IMR-90 (cell line): ENCODE results near the gene MIEN1.

Source experiments
- BHLHE40 ChIP-seq: fragments of 150-350 bp; IDR thresholded peaks from 2 replicates; pipeline ENCODE4 v1.6.1; 2016; ENCODE audit warnings: mild to moderate bottlenecking, low read depth, low read length
- CEBPB ChIP-seq: IDR thresholded peaks from 2 replicates; pipeline ENCODE4 v1.6.1; 2012; ENCODE audit warnings: low read depth, low read length, improper control_type of control experiment
- CTCF ChIP-seq: conservative IDR thresholded peaks from 2 replicates; pipeline ENCODE4 v1.5.1; 2012; ENCODE audit warnings: mild to moderate bottlenecking, low read depth, low read length, improper control_type of control experiment
- ELK1 ChIP-seq: fragments of 150-350 bp; IDR thresholded peaks from 2 replicates; pipeline ENCODE4 v1.6.1; 2016; ENCODE audit warnings: low read depth, mild to moderate bottlenecking, low read length, moderate library complexity, borderline replicate concordance
- FOS ChIP-seq: fragments of 150-350 bp; IDR thresholded peaks from 2 replicates; pipeline ENCODE4 v1.6.1; 2016; ENCODE audit warnings: low read depth, low read length
- MAFK ChIP-seq: IDR thresholded peaks from 2 replicates; pipeline ENCODE4 v1.6.1; 2012; ENCODE audit warnings: low read depth, low read length, improper control_type of control experiment
- MXI1 ChIP-seq: IDR thresholded peaks from 2 replicates; pipeline ENCODE4 v1.6.1; 2012; ENCODE audit warnings: low read depth, mild to moderate bottlenecking, low read length, moderate library complexity, borderline replicate concordance
- NFE2L2 ChIP-seq: fragments of 150-350 bp; IDR thresholded peaks from 2 replicates; pipeline ENCODE4 v1.6.1; 2016; ENCODE audit warnings: low read depth, mild to moderate bottlenecking, low read length
- POLR2A ChIP-seq: IDR thresholded peaks from 2 replicates; pipeline ENCODE4 v1.6.1; 2012; ENCODE audit warnings: mild to moderate bottlenecking, low read depth, low read length
- RAD21 ChIP-seq: IDR thresholded peaks from 2 replicates; pipeline ENCODE4 v1.6.1; 2012; ENCODE audit warnings: low read length, improper control_type of control experiment
- RFX5 ChIP-seq: IDR thresholded peaks from 2 replicates; pipeline ENCODE4 v1.8.0; 2012; ENCODE audit warnings: low read depth, mild to moderate bottlenecking, low read length, moderate library complexity
- USF2 ChIP-seq: fragments of 150-350 bp; IDR thresholded peaks from 2 replicates; pipeline ENCODE4 v1.6.1; 2017; ENCODE audit warnings: mild to moderate bottlenecking, antibody characterized with exemption, low read length, low read depth

GRCh38 chr17:39742126-39742855 lies 12.0 kb upstream of the MIEN1 start:
- TF ChIP-seq CTCF (no peak), ELK1 (no peak), POLR2A (no peak), CEBPB (no peak), NFE2L2 (no peak), USF2 (no peak), MXI1 (no peak), MAFK (no peak), BHLHE40 (no peak), RAD21 (no peak), RFX5 (no peak), FOS (no peak)
